Liver (tissue), 3 donors: ENCODE results near the gene ATE1.

Experiments
- EGR1 ChIP-seq, 2 donors: IDR thresholded peaks; 2 replicates each; pipeline ENCODE4 v1.6.1; 2016 to 2018; ENCODE audit warnings: antibody characterized with exemption in 2 of 2, low read depth in 2 of 2
- GABPA ChIP-seq, 2 donors: IDR thresholded peaks in 1 of 2; conservative IDR thresholded peaks in 1 of 2; 2 replicates each; pipeline ENCODE4 v1.6.1; 2016; ENCODE audit warnings: antibody characterized with exemption in 2 of 2, mild to moderate bottlenecking in 1 of 2, moderate library complexity in 1 of 2
- HNF4G ChIP-seq: IDR thresholded peaks from 2 replicates; pipeline ENCODE4 v1.6.1; 2016; ENCODE audit warnings: antibody characterized with exemption
- JUND ChIP-seq, 2 donors: IDR thresholded peaks; 2 replicates each; pipeline ENCODE4 v1.6.1; 2016; ENCODE audit warnings: antibody characterized with exemption in 2 of 2
- NR2F2 ChIP-seq: IDR thresholded peaks from 2 replicates; pipeline ENCODE4 v1.6.1; 2016; ENCODE audit warnings: antibody characterized with exemption
- TAF1 ChIP-seq: conservative IDR thresholded peaks from 2 replicates; pipeline ENCODE4 v1.6.1; 2016; ENCODE audit warnings: antibody characterized with exemption, mild to moderate bottlenecking
- YY1 ChIP-seq: IDR thresholded peaks from 2 replicates; pipeline ENCODE4 v1.6.1; 2016; ENCODE audit warnings: antibody characterized with exemption, mild to moderate bottlenecking
- TF ChIP-seq, protein P1 (sequence below): fragments of 150-350 bp; IDR thresholded peaks from 2 replicates; pipeline ENCODE4 v1.5.1; 2017; ENCODE audit warnings: improper control_type of control experiment, low read depth, low read length; ENCODE audit not compliant: missing input control
- TF ChIP-seq, protein P2 (sequence below): IDR thresholded peaks from 2 replicates; pipeline ENCODE4 v1.6.1; 2016; ENCODE audit warnings: antibody characterized with exemption
- TF ChIP-seq, protein P3 (sequence below): IDR thresholded peaks from 2 replicates; pipeline ENCODE4 v1.6.1; 2016; ENCODE audit warnings: antibody characterized with exemption, mild to moderate bottlenecking
- TF ChIP-seq, protein P4 (sequence below): IDR thresholded peaks from 2 replicates; pipeline ENCODE4 v1.6.1; 2016; ENCODE audit warnings: antibody characterized with exemption
- TF ChIP-seq, protein P5 (sequence below): IDR thresholded peaks from 2 replicates; pipeline ENCODE4 v1.6.1; 2016; ENCODE audit warnings: antibody characterized with exemption
- donor health status: healthy.
- donor health status: healthy.

DNA sequence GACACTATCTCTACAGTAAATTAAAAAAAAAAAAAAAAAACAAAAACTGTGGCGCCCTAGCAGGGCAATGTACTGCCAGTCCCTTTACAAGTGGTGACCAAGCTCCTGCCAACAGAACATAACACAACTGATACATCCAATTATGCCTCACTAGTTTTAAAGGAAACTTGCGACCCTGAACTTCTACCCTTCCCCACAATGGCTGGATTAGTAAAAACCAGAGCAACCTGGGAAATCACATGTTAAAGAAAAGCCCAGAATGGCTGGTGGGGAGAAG lies 16.5 kb downstream of the ATE1 start:
- TF ChIP-seq, protein P1, sequence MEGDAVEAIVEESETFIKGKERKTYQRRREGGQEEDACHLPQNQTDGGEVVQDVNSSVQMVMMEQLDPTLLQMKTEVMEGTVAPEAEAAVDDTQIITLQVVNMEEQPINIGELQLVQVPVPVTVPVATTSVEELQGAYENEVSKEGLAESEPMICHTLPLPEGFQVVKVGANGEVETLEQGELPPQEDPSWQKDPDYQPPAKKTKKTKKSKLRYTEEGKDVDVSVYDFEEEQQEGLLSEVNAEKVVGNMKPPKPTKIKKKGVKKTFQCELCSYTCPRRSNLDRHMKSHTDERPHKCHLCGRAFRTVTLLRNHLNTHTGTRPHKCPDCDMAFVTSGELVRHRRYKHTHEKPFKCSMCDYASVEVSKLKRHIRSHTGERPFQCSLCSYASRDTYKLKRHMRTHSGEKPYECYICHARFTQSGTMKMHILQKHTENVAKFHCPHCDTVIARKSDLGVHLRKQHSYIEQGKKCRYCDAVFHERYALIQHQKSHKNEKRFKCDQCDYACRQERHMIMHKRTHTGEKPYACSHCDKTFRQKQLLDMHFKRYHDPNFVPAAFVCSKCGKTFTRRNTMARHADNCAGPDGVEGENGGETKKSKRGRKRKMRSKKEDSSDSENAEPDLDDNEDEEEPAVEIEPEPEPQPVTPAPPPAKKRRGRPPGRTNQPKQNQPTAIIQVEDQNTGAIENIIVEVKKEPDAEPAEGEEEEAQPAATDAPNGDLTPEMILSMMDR, result no peak
- TF ChIP-seq JUND (IDR thresholded peaks at IDR 0.05), result no peak
- no peak for TF ChIP-seq GABPA (IDR thresholded peaks at IDR 0.05 in 1 of 2, conservative IDR thresholded peaks at IDR 0.05 in 1 of 2)
- TF ChIP-seq, protein P2, sequence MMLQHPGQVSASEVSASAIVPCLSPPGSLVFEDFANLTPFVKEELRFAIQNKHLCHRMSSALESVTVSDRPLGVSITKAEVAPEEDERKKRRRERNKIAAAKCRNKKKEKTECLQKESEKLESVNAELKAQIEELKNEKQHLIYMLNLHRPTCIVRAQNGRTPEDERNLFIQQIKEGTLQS, result no peak
- TF ChIP-seq, protein P3, sequence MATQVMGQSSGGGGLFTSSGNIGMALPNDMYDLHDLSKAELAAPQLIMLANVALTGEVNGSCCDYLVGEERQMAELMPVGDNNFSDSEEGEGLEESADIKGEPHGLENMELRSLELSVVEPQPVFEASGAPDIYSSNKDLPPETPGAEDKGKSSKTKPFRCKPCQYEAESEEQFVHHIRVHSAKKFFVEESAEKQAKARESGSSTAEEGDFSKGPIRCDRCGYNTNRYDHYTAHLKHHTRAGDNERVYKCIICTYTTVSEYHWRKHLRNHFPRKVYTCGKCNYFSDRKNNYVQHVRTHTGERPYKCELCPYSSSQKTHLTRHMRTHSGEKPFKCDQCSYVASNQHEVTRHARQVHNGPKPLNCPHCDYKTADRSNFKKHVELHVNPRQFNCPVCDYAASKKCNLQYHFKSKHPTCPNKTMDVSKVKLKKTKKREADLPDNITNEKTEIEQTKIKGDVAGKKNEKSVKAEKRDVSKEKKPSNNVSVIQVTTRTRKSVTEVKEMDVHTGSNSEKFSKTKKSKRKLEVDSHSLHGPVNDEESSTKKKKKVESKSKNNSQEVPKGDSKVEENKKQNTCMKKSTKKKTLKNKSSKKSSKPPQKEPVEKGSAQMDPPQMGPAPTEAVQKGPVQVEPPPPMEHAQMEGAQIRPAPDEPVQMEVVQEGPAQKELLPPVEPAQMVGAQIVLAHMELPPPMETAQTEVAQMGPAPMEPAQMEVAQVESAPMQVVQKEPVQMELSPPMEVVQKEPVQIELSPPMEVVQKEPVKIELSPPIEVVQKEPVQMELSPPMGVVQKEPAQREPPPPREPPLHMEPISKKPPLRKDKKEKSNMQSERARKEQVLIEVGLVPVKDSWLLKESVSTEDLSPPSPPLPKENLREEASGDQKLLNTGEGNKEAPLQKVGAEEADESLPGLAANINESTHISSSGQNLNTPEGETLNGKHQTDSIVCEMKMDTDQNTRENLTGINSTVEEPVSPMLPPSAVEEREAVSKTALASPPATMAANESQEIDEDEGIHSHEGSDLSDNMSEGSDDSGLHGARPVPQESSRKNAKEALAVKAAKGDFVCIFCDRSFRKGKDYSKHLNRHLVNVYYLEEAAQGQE, result no peak
- TF ChIP-seq NR2F2, result no peak
- TF ChIP-seq, protein P4, sequence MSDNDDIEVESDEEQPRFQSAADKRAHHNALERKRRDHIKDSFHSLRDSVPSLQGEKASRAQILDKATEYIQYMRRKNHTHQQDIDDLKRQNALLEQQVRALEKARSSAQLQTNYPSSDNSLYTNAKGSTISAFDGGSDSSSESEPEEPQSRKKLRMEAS, result no peak
- no peak for TF ChIP-seq TAF1
- TF ChIP-seq, protein P5, sequence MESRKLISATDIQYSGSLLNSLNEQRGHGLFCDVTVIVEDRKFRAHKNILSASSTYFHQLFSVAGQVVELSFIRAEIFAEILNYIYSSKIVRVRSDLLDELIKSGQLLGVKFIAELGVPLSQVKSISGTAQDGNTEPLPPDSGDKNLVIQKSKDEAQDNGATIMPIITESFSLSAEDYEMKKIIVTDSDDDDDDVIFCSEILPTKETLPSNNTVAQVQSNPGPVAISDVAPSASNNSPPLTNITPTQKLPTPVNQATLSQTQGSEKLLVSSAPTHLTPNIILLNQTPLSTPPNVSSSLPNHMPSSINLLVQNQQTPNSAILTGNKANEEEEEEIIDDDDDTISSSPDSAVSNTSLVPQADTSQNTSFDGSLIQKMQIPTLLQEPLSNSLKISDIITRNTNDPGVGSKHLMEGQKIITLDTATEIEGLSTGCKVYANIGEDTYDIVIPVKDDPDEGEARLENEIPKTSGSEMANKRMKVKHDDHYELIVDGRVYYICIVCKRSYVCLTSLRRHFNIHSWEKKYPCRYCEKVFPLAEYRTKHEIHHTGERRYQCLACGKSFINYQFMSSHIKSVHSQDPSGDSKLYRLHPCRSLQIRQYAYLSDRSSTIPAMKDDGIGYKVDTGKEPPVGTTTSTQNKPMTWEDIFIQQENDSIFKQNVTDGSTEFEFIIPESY, result no peak
- no peak for TF ChIP-seq EGR1 (IDR thresholded peaks at IDR 0.05; ENCODE audit: low read depth in 2 of 2)
- TF ChIP-seq HNF4G, result no peak
- TF ChIP-seq YY1, result no peak
